IMR-90 (cell line): ENCODE results near the gene MBD1. TPM values are rescaled to one million over a fixed set of nuclear protein-coding genes. Genes with fewer than 3 reads are reported as not detected.
A peak's percentile ranks its signal among the peaks of the same experiment; 100 is the strongest.

ENCODE experiments used
- ATAC-seq: fragments of 200-7000 bp; cut with Tn5 transposase; 2 replicates; pipeline ENCODE4 v1.9.1; 2020; ENCODE audit warnings: low read depth, mild to moderate bottlenecking, moderate library complexity
- BruUV-seq: library from RNA; stranded (reverse); fragments of 400-500 nt; replicated peaks from 2 replicates; lab custom pipeline; 2021; lab: Mats Ljungman, UMichigan
- CTCF ChIA-PET: fragments of 300-600 bp; formaldehyde crosslinking; extraction: SDS; loops from one replicate; lab custom pipeline; 2021; ENCODE audit warnings: antibody characterized with exemption; lab: Yijun Ruan, JAX
- POLR2A ChIA-PET: fragments of 300-600 bp; sonication (Branson Sonifier 250); formaldehyde crosslinking; loops from one replicate; lab custom pipeline; 2022; ENCODE audit warnings: antibody characterized with exemption; ENCODE audit not compliant: unreplicated experiment; lab: Charles Lee
- DNase-seq: peaks from one replicate; pipeline ENCODE4 v3.0.0; 2013
- H2AFZ ChIP-seq: replicated peaks from 2 replicates; pipeline ENCODE3; 2013; ENCODE audit warnings: low read length, mild to moderate bottlenecking; ENCODE audit not compliant: poor library complexity
- H2AK5ac ChIP-seq: 2 replicates; pipeline ENCODE4 v1.6.1; 2013; ENCODE audit warnings: low read depth, low read length, inconsistent platforms
- H2AK9ac ChIP-seq: replicated peaks from 2 replicates; pipeline ENCODE3; 2013; ENCODE audit warnings: mild to moderate bottlenecking, low read depth, low read length, moderate library complexity; ENCODE audit not compliant: poor library complexity
- H2BK120ac ChIP-seq: 2 replicates; pipeline ENCODE4 v1.6.1; 2013; ENCODE audit warnings: low read depth, low read length, inconsistent platforms
- H2BK15ac ChIP-seq: 3 replicates; pipeline ENCODE4 v1.6.1; 2013; ENCODE audit warnings: low read depth, low read length, inconsistent platforms
- H2BK20ac ChIP-seq: 2 replicates; pipeline ENCODE4 v1.6.1; 2013; ENCODE audit warnings: low read depth, mild to moderate bottlenecking, inconsistent platforms, low read length, moderate library complexity
- H2BK5ac ChIP-seq: 2 replicates; pipeline ENCODE4 v1.6.1; 2013; ENCODE audit warnings: mild to moderate bottlenecking, low read depth, low read length, inconsistent platforms; ENCODE audit not compliant: poor library complexity, severe bottlenecking
- H3K14ac ChIP-seq: replicated peaks from 2 replicates; pipeline ENCODE4 v1.6.1; 2013; ENCODE audit warnings: low read depth, low read length, inconsistent platforms
- H3K18ac ChIP-seq: 2 replicates; pipeline ENCODE4 v1.6.1; 2013; ENCODE audit warnings: low read depth, low read length, control low read depth
- H3K23ac ChIP-seq: 2 replicates; pipeline ENCODE4 v1.6.1; 2013; ENCODE audit warnings: low read depth, low read length, inconsistent platforms
- H3K27ac ChIP-seq: 2 replicates; pipeline ENCODE4 v1.5.1; 2013; ENCODE audit warnings: mild to moderate bottlenecking, control low read depth, low read length; ENCODE audit not compliant: insufficient read depth
- H3K27me3 ChIP-seq: 2 replicates; pipeline ENCODE4 v1.6.1; 2013; ENCODE audit warnings: low read length; ENCODE audit not compliant: control insufficient read depth, insufficient read depth
- H3K36me3 ChIP-seq: 2 replicates; pipeline ENCODE4 v1.6.1; 2013; ENCODE audit warnings: low read length, mixed read lengths; ENCODE audit not compliant: control insufficient read depth, insufficient read depth
- H3K4ac ChIP-seq: 2 replicates; pipeline ENCODE4 v1.6.1; 2013; ENCODE audit warnings: low read depth, low read length, inconsistent platforms
- H3K4me1 ChIP-seq: 2 replicates; pipeline ENCODE4 v1.6.1; 2013; ENCODE audit warnings: low read length, mixed read lengths; ENCODE audit not compliant: control insufficient read depth, insufficient read depth
- H3K4me2 ChIP-seq: 2 replicates; pipeline ENCODE4 v1.6.1; 2013; ENCODE audit warnings: low read depth, mild to moderate bottlenecking, control low read depth, low read length, moderate library complexity
- H3K4me3 ChIP-seq: 2 replicates; pipeline ENCODE4 v1.5.1; 2013; ENCODE audit warnings: low read depth, mild to moderate bottlenecking, control low read depth, low read length, moderate library complexity; ENCODE audit not compliant: insufficient read depth
- H3K56ac ChIP-seq: 2 replicates; pipeline ENCODE4 v1.6.1; 2013; ENCODE audit warnings: low read length, inconsistent platforms; ENCODE audit not compliant: insufficient read depth; ENCODE audit errors: extremely low read depth
- H3K79me1 ChIP-seq, 2 experiments: 2 replicates each; pipeline ENCODE4 v1.6.1; 2013; ENCODE audit warnings: low read length in 2 of 2, inconsistent platforms in 1 of 2, low read depth in 1 of 2
- H3K9ac ChIP-seq: 2 replicates; pipeline ENCODE4 v1.6.1; 2013; ENCODE audit warnings: low read depth, low read length, control low read depth
- H3K9me1 ChIP-seq: 2 replicates; pipeline ENCODE4 v1.6.1; 2013; ENCODE audit warnings: low read length, inconsistent platforms; ENCODE audit not compliant: insufficient read depth
- H3K9me3 ChIP-seq: 2 replicates; pipeline ENCODE4 v1.6.1; 2013; ENCODE audit warnings: low read length; ENCODE audit not compliant: control insufficient read depth, insufficient read depth
- H4K20me1 ChIP-seq: 2 replicates; pipeline ENCODE4 v1.6.1; 2013; ENCODE audit warnings: low read length, inconsistent platforms; ENCODE audit not compliant: insufficient read depth
- H4K5ac ChIP-seq: 2 replicates; pipeline ENCODE4 v1.6.1; 2013; ENCODE audit warnings: mild to moderate bottlenecking, low read depth, low read length, control low read depth
- H4K8ac ChIP-seq, 2 experiments: 2 replicates each; pipeline ENCODE4 v1.6.1; 2013; ENCODE audit warnings: low read depth in 2 of 2, low read length in 2 of 2, control low read depth in 1 of 2, inconsistent platforms in 1 of 2
- H4K91ac ChIP-seq: 2 replicates; pipeline ENCODE4 v1.6.1; 2013; ENCODE audit warnings: low read depth, low read length, inconsistent platforms; ENCODE audit not compliant: insufficient read depth
- BHLHE40 ChIP-seq: fragments of 150-350 bp; IDR thresholded peaks from 2 replicates; pipeline ENCODE4 v1.6.1; 2016; ENCODE audit warnings: mild to moderate bottlenecking, low read depth, low read length
- CHD1 ChIP-seq: IDR thresholded peaks from 2 replicates; pipeline ENCODE4 v1.6.1; 2012; ENCODE audit warnings: low read depth, low read length, improper control_type of control experiment
- CTCF ChIP-seq: conservative IDR thresholded peaks from 2 replicates; pipeline ENCODE4 v1.5.1; 2012; ENCODE audit warnings: mild to moderate bottlenecking, low read depth, low read length, improper control_type of control experiment
- ELK1 ChIP-seq: fragments of 150-350 bp; IDR thresholded peaks from 2 replicates; pipeline ENCODE4 v1.6.1; 2016; ENCODE audit warnings: low read depth, mild to moderate bottlenecking, low read length, moderate library complexity, borderline replicate concordance
- MAFK ChIP-seq: IDR thresholded peaks from 2 replicates; pipeline ENCODE4 v1.6.1; 2012; ENCODE audit warnings: low read depth, low read length, improper control_type of control experiment
- MAZ ChIP-seq: IDR thresholded peaks from 2 replicates; pipeline ENCODE4 v1.6.1; 2012; ENCODE audit warnings: low read depth, mild to moderate bottlenecking, low read length, improper control_type of control experiment, moderate library complexity, borderline replicate concordance
- MXI1 ChIP-seq: IDR thresholded peaks from 2 replicates; pipeline ENCODE4 v1.6.1; 2012; ENCODE audit warnings: low read depth, mild to moderate bottlenecking, low read length, moderate library complexity, borderline replicate concordance
- NFE2L2 ChIP-seq: fragments of 150-350 bp; IDR thresholded peaks from 2 replicates; pipeline ENCODE4 v1.6.1; 2016; ENCODE audit warnings: low read depth, mild to moderate bottlenecking, low read length
- POLR2A ChIP-seq: IDR thresholded peaks from 2 replicates; pipeline ENCODE4 v1.6.1; 2012; ENCODE audit warnings: mild to moderate bottlenecking, low read depth, low read length
- RAD21 ChIP-seq: IDR thresholded peaks from 2 replicates; pipeline ENCODE4 v1.6.1; 2012; ENCODE audit warnings: low read length, improper control_type of control experiment
- RCOR1 ChIP-seq: IDR thresholded peaks from 2 replicates; pipeline ENCODE4 v1.6.1; 2012; ENCODE audit warnings: mild to moderate bottlenecking, low read length, improper control_type of control experiment; ENCODE audit not compliant: insufficient replicate concordance
- RFX5 ChIP-seq: IDR thresholded peaks from 2 replicates; pipeline ENCODE4 v1.8.0; 2012; ENCODE audit warnings: low read depth, mild to moderate bottlenecking, low read length, moderate library complexity
- SMC3 ChIP-seq: fragments of 150-350 bp; IDR thresholded peaks from 2 replicates; pipeline ENCODE4 v1.6.1; 2016; ENCODE audit warnings: low read depth, mild to moderate bottlenecking, antibody characterized with exemption, low read length, moderate library complexity
- USF2 ChIP-seq: fragments of 150-350 bp; IDR thresholded peaks from 2 replicates; pipeline ENCODE4 v1.6.1; 2017; ENCODE audit warnings: mild to moderate bottlenecking, antibody characterized with exemption, low read length, low read depth
- WGBS, 2 experiments: methylation state at CpG; one replicate each; pipeline versions ENCODE4 v1.1.5 to v1.1.7; 2013; ENCODE audit warnings: missing lambda C conversion rate in 2 of 2; ENCODE audit not compliant: insufficient read length in 1 of 2; ENCODE audit errors: extremely low coverage in 2 of 2; 5-methylcytosine and 5-hydroxymethylcytosine counted together
- dilution Hi-C: fragments of 300-500 bp; cut with HindIII; formaldehyde crosslinking; loops from one replicate; pipeline ENCODE4 v1.14.3; 2018; ENCODE audit warnings: low sequenced_read_pairs; ENCODE audit not compliant: unreplicated experiment
- in situ Hi-C: fragments of 300-500 bp; cut with MboI; formaldehyde crosslinking; loops from 3 replicates; pipeline ENCODE4 v1.14.3; 2019; ENCODE audit warnings: low sequenced_read_pairs, inconsistent platforms, mixed read lengths
- intact Hi-C: fragments of 100-400 bp; cut with micrococcal nuclease; formaldehyde crosslinking; loops from 2 replicates; pipeline ENCODE4 v1.10.0; 2022
- polyA plus RNA-seq, 3 experiments: library from polyadenylated mRNA; depleted of rRNA; stranded (reverse); fragments of >200 nt; gene quantifications; 2 replicates each; pipeline ENCODE4 v1.2.3, GENCODE V29; 2012; ENCODE audit warnings: low replicate concordance in 1 of 3
- total RNA-seq: library from RNA; depleted of rRNA; stranded (reverse); fragments of >200 nt; gene quantifications from 2 replicates; pipeline ENCODE4 v1.2.3, GENCODE V29; 2012

MBD1 gene
- total and polyA plus RNA-seq, 2 of the 4 experiments (the other 2 are of a cell fraction), result 31.7 to 56.5 TPM

GRCh38 chr18:50298443-50299284 is 17.3 kb upstream of the MBD1 start:
- no peak overlapping the region for H3K14ac ChIP-seq
- no peak overlapping the region for H3K27ac ChIP-seq
- H2AK9ac ChIP-seq, result no peak overlapping the region
- no peak overlapping the region; the same call in 1 of the 2 replicates for H3K4me3 ChIP-seq
- no peaks in the 10 kb centered on the region for H3K9me1 ChIP-seq
- ATAC-seq (no peak), DNase-seq (no peak)
- no peaks in the 10 kb centered on the region for H3K36me3 ChIP-seq
- H2BK5ac ChIP-seq, result no peak overlapping the region
- no peaks in the 10 kb centered on the region for H3K9me3 ChIP-seq
- TF ChIP-seq RCOR1, result no peak
- no peak for TF ChIP-seq MAZ
- no peak for TF ChIP-seq RAD21
- no peak for TF ChIP-seq BHLHE40
- TF ChIP-seq SMC3, result no peak
- TF ChIP-seq MAFK, result no peak
- no peak for TF ChIP-seq RFX5
- no peak for TF ChIP-seq POLR2A
- TF ChIP-seq CTCF, result no peak
- TF ChIP-seq MXI1, result no peak
- no peak for TF ChIP-seq USF2
- no peak for TF ChIP-seq NFE2L2
- no peak for TF ChIP-seq ELK1
- TF ChIP-seq CHD1, result no peak
- H2AK5ac ChIP-seq, result no peak overlapping the region
- no peak overlapping the region for H3K56ac ChIP-seq
- ChIA-PET POLR2A (no interaction called here), CTCF (interaction anchor here (0.8 kb wide), 1 partner anchor 59 kb away, joined by 3 read pairs; no protein-coding TSS in a partner anchor)
- WGBS, 2 experiments, result no CpG with 5 or more reads among the region's 49 CpGs
- H2AFZ ChIP-seq, result peak overlapping the region; percentile 63
- in situ Hi-C loops (loop anchor here (25.0 kb wide), 2 partner anchors 739 to 1661 kb away; partner anchors contain the start of gene SMAD4), dilution Hi-C loops (no loop called here), intact Hi-C loops (no loop called here)
- no peak overlapping the region for H3K9ac ChIP-seq
- H3K23ac ChIP-seq, result no peak overlapping the region
- no peak overlapping the region for H2BK20ac ChIP-seq
- no peaks in the 10 kb centered on the region for H3K79me1 ChIP-seq
- no peak overlapping the region for H3K4ac ChIP-seq
- H3K4me2 ChIP-seq, result peak overlapping the region; percentile 89; the same call in 1 of the 2 replicates
- BruUV-seq, result no TSS peak
- H3K27me3 ChIP-seq, result peaks cover 15% of the 10 kb centered on the region
- H2BK120ac ChIP-seq, result no peak overlapping the region
- H4K8ac ChIP-seq, result no peak overlapping the region; a peak in 1 of 4 replicates
- H4K20me1 ChIP-seq, result no peaks in the 10 kb centered on the region
- H3K4me1 ChIP-seq, result no peaks in the 10 kb centered on the region
- no peak overlapping the region for H4K91ac ChIP-seq
- H4K5ac ChIP-seq, result no peak overlapping the region
- no peak overlapping the region for H2BK15ac ChIP-seq
- no peak overlapping the region for H3K18ac ChIP-seq
